Heart left ventricle (tissue), 13 donors: ENCODE data around the gene TNKS1BP1.

Experiments
- POLR2A ChIP-seq, 2 donors: fragments of 450-650 bp; IDR thresholded peaks; one replicate each; pipeline ENCODE4 v1.6.1; 2017; ENCODE audit warnings: antibody characterized with exemption in 2 of 2, mild to moderate bottlenecking in 2 of 2, moderate library complexity in 2 of 2
- TF ChIP-seq, protein P1 (sequence below), 12 donors: fragments of 200-600 bp; sonication (generic) in 4 of 12; IDR thresholded peaks; one replicate each; pipeline versions ENCODE4 v1.5.0 to v1.8.0; 2018 to 2022; ENCODE audit warnings: antibody characterized with exemption in 12 of 12, mild to moderate bottlenecking in 5 of 12
- donor health status: ischemic (EF 13 %, LVEDD 7.1; RV severe dilation, severe dysfunction).
- donor health status: DM: no; HTN: yes; CAD: no.
- donor health status: DM: no; HTN: no; CAD: no.
- donor health status: ischemic (EF 25% LVEDD 6.9; RV normal size, moderate dysfunction).
- donor health status: ischemic (EF 25% LVEDD 5.7; RV mildly dilated, moderate dysfunction).
- donor health status: ischemic (EF 35%, LVEDD 5.7; RV mildly dilated, moderate dysfunction).
- donor health status: nonischemic (EF 11% LVEDD 7.7; RV severe dilation, severe dysfunction).
- donor health status: DM: yes; HTN: yes; CAD: no.
- donor health status: PGD.
- donor health status: ischemic (EF 29% LVEDD 5.4; RV normal size, mild dysfunction).
- donor health status: nonischemic (EF 23%, LVEDD 6.1; RV moderate dilation, normal function).

DNA sequence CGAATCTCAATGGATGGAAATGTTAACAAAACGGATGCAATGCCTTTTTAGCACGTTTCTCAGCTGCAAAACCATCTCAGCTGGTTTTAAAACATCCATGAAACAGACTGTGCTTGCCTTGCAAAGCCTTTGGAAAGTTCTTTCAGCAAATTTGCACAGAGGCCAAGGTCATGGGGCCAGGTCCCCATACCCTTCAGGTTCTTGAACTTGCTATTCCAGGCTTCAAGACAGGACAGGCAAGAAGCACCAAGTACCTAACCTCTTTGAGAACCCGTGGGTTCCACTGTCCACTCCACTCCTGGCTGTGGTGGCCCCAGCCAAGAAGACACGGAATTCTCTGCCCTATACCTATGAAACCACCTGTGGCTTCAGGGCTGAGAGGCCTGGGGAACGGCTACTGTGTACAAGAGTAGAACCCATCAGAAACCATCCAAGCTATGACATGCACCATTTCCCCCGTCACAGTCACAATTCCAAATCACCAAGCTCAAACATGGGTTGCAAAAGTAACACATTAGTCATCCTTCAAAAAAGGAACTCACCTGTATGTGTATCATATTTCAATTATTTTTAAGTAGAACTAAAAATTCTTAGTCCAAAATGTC lies 17.0 kb downstream of the TNKS1BP1 start:
- TF ChIP-seq, protein P1, sequence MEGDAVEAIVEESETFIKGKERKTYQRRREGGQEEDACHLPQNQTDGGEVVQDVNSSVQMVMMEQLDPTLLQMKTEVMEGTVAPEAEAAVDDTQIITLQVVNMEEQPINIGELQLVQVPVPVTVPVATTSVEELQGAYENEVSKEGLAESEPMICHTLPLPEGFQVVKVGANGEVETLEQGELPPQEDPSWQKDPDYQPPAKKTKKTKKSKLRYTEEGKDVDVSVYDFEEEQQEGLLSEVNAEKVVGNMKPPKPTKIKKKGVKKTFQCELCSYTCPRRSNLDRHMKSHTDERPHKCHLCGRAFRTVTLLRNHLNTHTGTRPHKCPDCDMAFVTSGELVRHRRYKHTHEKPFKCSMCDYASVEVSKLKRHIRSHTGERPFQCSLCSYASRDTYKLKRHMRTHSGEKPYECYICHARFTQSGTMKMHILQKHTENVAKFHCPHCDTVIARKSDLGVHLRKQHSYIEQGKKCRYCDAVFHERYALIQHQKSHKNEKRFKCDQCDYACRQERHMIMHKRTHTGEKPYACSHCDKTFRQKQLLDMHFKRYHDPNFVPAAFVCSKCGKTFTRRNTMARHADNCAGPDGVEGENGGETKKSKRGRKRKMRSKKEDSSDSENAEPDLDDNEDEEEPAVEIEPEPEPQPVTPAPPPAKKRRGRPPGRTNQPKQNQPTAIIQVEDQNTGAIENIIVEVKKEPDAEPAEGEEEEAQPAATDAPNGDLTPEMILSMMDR (IDR thresholded peaks at IDR 0.05) = no peak
- no peak for TF ChIP-seq POLR2A (IDR thresholded peaks at IDR 0.05)
